ENCODE data around the gene GAGE12H.
"Not testable (repeated sequence)": the region's sequence is repeated elsewhere in the genome, so short reads cannot be mapped to it uniquely, and the experiment has no call there.

GRCh38 chrX:49590488-49590887, 10.7 kb downstream of the GAGE12H start:
- TF ChIP-seq CTCF (IDR thresholded peaks at IDR 0.05); EP300 (IDR thresholded peaks at IDR 0.05); POLR2A (IDR thresholded peaks at IDR 0.05; ENCODE audit: low read depth): not testable (repeated sequence)

Measured in esophagus muscularis mucosa (tissue), 4 donors.